Endodermal cell (in vitro differentiated cells): ENCODE measurements around the gene ACOT7. TPM values are rescaled to one million over a fixed set of nuclear protein-coding genes. Genes with fewer than 3 reads are reported as not detected.

Source experiments
- DNase-seq: peaks from one replicate; pipeline ENCODE4 v3.0.0-alpha.2; 2017
- H3K27ac ChIP-seq: 2 replicates; pipeline ENCODE4 v1.5.1; 2013; ENCODE audit warnings: mild to moderate bottlenecking, low read depth, low read length, moderate library complexity
- H3K27me3 ChIP-seq: 2 replicates; pipeline ENCODE4 v1.6.1; 2013; ENCODE audit warnings: mild to moderate bottlenecking, low read length, moderate library complexity; ENCODE audit not compliant: insufficient read depth, control insufficient read depth, poor library complexity, severe bottlenecking
- H3K36me3 ChIP-seq: 2 replicates; pipeline ENCODE4 v1.7.0; 2013; ENCODE audit warnings: mild to moderate bottlenecking, low read length, moderate library complexity; ENCODE audit not compliant: control insufficient read depth, insufficient read depth
- H3K4me1 ChIP-seq: one replicate; pipeline ENCODE4 v1.7.0; 2013; ENCODE audit warnings: low read length; ENCODE audit not compliant: control insufficient read depth, insufficient read depth
- H3K4me3 ChIP-seq: 2 replicates; pipeline ENCODE4 v1.5.1; 2013; ENCODE audit warnings: mild to moderate bottlenecking, low read length, moderate library complexity
- H3K9ac ChIP-seq: 2 replicates; pipeline ENCODE4 v1.6.1; 2013; ENCODE audit warnings: mild to moderate bottlenecking, low read length, moderate library complexity; ENCODE audit not compliant: poor library complexity, severe bottlenecking; ENCODE audit errors: extremely low read depth
- H3K9me3 ChIP-seq: 2 replicates; pipeline ENCODE4 v1.6.1; 2013; ENCODE audit warnings: mild to moderate bottlenecking, low read length, moderate library complexity; ENCODE audit not compliant: control insufficient read depth
- H3K27ac Mint-ChIP-seq: 2 replicates; pipeline ENCODE4 v1.8.0; 2020; ENCODE audit warnings: mixed read lengths
- H3K27me3 Mint-ChIP-seq: 2 replicates; pipeline ENCODE4 v1.8.0; 2021; ENCODE audit warnings: mild to moderate bottlenecking, mixed read lengths; ENCODE audit not compliant: insufficient read depth
- H3K36me3 Mint-ChIP-seq: 2 replicates; pipeline ENCODE4 v1.8.0; 2020; ENCODE audit warnings: low read depth, mixed read lengths
- H3K4me1 Mint-ChIP-seq: 2 replicates; pipeline ENCODE4 v1.8.0; 2020; ENCODE audit warnings: mixed read lengths
- H3K4me3 Mint-ChIP-seq: 2 replicates; pipeline ENCODE4 v1.8.0; 2020; ENCODE audit warnings: mild to moderate bottlenecking, moderate library complexity, mixed read lengths
- H3K9me3 Mint-ChIP-seq: 2 replicates; pipeline ENCODE4 v1.8.0; 2020; ENCODE audit warnings: mild to moderate bottlenecking, mixed read lengths
- CTCF ChIP-seq: fragments of 200-600 bp; sonication (generic); conservative IDR thresholded peaks from 2 replicates; pipeline ENCODE4 v1.5.0; 2021; ENCODE audit warnings: antibody characterized with exemption, mild to moderate bottlenecking
- WGBS, 2 experiments: methylation state at CpG; one replicate each; pipeline versions ENCODE4 v1.1.5 to v1.1.7; 2013; ENCODE audit warnings: missing lambda C conversion rate in 2 of 2, mixed read lengths in 1 of 2; ENCODE audit not compliant: insufficient coverage in 1 of 2, insufficient read length in 1 of 2; 5-methylcytosine and 5-hydroxymethylcytosine counted together
- total RNA-seq, 2 donors: library from RNA; stranded (reverse); fragmentation: NEBNext Ultra II Directional in 1 of 2; extraction: Animal tissue kit (Norgen Biotek cat#: 25700) in 1 of 2; gene quantifications; 2 replicates in 1 of 2; 3 replicates in 1 of 2; pipeline ENCODE4 v1.2.1, GENCODE V29; 2021

Gene ACOT7
- total RNA-seq, 2 donors from 2014 or later: 51.3 to 70.7 TPM

- Histone ChIP-seq H3K36me3 (peaks cover 9% of the 10 kb centered on the region), H3K4me3 (no peak overlapping the region), H3K27me3 (no peaks in the 10 kb centered on the region), H3K9me3 (no peaks in the 10 kb centered on the region), H3K9ac (no peak overlapping the region), H3K27ac (no peak overlapping the region), H3K4me1 (no peaks in the 10 kb centered on the region)
- no peak for TF ChIP-seq CTCF
- H3K36me3 Mint-ChIP-seq: peaks cover 17% of the 10 kb centered on the region
- no peak for DNase-seq
- no peaks in the 10 kb centered on the region for H3K9me3 Mint-ChIP-seq
- WGBS, 2 experiments: 88 to 95% methylated on average over 8 of the region's 8 CpGs
- no peak overlapping the region for H3K4me3 Mint-ChIP-seq
- no peak overlapping the region for H3K27ac Mint-ChIP-seq
- no peaks in the 10 kb centered on the region for H3K4me1 Mint-ChIP-seq
- H3K27me3 Mint-ChIP-seq: no peaks in the 10 kb centered on the region
These were observed 94.6 kb downstream of the ACOT7 start for GRCh38 chr1:6298940-6299465.

GRCh38 chr1:6298530-6298929 is 95.0 kb downstream of the ACOT7 start:
- Histone ChIP-seq H3K4me1 (no peaks in the 10 kb centered on the region), H3K27ac (no peak overlapping the region), H3K4me3 (no peak overlapping the region), H3K27me3 (no peaks in the 10 kb centered on the region), H3K36me3 (peaks cover 10% of the 10 kb centered on the region), H3K9ac (no peak overlapping the region), H3K9me3 (no peaks in the 10 kb centered on the region)
- WGBS, 2 experiments: 93 to 95% methylated on average over 6 to 8 of the region's 8 CpGs
- H3K9me3 Mint-ChIP-seq: no peaks in the 10 kb centered on the region
- DNase-seq: no peak
- peaks cover 20% of the 10 kb centered on the region for H3K36me3 Mint-ChIP-seq
- no peak overlapping the region for H3K27ac Mint-ChIP-seq
- TF ChIP-seq CTCF: peak; percentile 33
- H3K27me3 Mint-ChIP-seq: no peaks in the 10 kb centered on the region
- no peaks in the 10 kb centered on the region for H3K4me1 Mint-ChIP-seq
- H3K4me3 Mint-ChIP-seq: no peak overlapping the region

GRCh38 chr1:6295910-6296309 is 97.7 kb downstream of the ACOT7 start:
- Histone ChIP-seq H3K27me3 (no peaks in the 10 kb centered on the region), H3K4me1 (no peaks in the 10 kb centered on the region), H3K36me3 (peaks cover 19% of the 10 kb centered on the region), H3K4me3 (no peak overlapping the region), H3K27ac (no peak overlapping the region), H3K9me3 (no peaks in the 10 kb centered on the region), H3K9ac (no peak overlapping the region)
- no peak for DNase-seq
- Mint-ChIP-seq H3K9me3 (no peaks in the 10 kb centered on the region), H3K4me1 (no peaks in the 10 kb centered on the region), H3K4me3 (no peak overlapping the region), H3K27me3 (no peaks in the 10 kb centered on the region), H3K27ac (no peak overlapping the region), H3K36me3 (peaks cover 17% of the 10 kb centered on the region)
- 86 to 97% methylated on average over 1 to 6 of the region's 6 CpGs for WGBS, 2 experiments
- TF ChIP-seq CTCF: no peak
